UCSD-AML1 (cell line): ENCODE results near the gene UBE2D1.

ENCODE experiments used
- DNase-seq: peaks from one replicate; lab custom pipeline; 2025; ENCODE audit not compliant: unreplicated experiment; lab: John Stamatoyannopoulos, UW

The UBE2D1 gene

DNA sequence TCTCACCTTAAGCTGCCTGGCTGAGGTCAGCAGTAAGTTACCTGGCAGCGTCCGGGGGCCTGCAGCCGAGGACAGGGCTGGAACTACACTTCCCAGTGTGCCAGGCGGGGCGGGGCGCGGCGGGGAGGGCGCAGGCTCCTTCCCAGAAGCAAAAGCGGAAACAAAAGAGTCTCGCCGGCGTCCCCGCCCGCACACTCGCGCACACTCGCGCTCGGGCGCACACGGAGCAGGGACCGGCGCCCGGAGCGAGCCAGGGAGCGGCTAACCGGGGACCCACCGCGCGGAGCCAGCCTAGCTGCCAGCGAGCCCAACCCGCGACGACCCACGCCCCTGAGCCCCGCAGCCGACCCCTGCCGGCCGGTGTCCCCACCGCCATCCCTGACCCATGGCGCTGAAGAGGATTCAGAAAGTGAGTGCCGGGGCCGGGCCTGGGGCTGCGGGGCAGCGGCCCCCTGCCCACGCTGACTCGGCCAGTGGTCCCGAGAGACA lies at the start of gene UBE2D1:
Gene UBE2D1, plus strand, starts transcription at position 190 of the 489 bp plus-strand sequence. Its CDS starts 196 bp downstream, at position 386.
- DNase-seq = peak; percentile 84

DNA sequence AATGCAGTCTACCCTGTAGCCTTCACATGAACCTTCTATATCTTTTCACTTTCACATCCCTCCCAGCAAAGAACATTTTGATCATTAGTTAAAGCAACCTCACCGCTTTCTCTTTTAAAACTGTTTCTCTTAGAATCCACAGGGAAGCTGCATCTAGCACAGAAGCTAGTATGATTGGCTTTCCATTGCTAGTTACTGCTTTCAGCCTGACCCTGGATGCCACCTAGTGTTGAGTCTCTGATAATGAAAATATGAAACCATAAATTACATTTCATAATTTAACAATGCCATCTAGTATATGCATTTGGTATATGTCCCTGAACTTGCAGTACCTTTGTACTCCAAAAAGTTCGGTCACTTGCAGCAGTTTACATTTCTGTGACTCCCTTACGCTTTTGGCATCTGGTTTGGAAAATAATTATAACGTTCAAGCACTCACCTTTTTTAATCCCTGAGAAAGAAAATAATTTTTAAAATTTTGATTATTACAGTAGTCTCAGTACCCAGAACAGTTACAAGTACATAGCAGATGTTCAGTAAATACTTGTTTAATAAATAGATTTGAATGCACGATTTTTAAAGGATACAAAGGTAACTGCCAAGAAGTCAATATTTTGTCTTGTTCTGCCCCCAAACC lies 43.1 kb upstream of the UBE2D1 start:
- no peak for DNase-seq

DNA sequence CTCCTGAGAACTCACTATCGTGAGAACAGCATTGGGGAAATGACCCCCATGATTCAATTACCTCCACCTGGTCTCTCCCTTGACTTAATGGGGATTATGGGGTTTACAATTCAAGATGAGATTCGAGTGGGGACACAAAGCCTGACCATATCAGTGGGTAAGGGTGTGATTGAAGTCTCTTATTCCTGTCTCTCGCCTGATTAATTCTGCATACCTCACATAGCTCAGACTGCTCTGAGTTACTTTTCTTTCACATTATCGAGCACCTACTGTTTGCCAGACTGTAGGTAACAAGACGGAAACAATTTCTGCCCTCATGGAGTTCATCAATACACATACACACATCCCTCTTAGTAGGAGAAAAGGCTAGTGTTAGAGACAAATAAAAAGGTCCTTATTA lies 40.8 kb upstream of the UBE2D1 start:
- no peak for DNase-seq

DNA sequence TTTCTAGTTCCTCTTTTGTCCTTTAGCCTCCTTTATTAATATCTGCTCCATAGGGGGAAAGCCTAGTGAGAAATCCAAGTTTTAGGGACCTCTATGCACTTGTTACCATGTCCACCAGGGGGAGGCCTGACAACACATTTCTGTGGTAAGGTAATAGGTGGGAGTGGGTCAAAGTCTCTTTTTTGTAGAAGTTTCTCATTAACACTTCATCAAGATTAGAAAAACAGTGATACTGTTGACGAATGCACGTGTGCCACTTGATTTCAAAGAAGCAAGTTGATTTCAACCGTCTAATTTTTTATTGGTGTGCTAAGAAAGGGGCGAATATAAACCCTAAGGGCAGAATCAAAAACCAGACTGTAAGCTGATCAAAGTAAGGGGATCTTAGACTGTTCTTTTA lies 35.2 kb upstream of the UBE2D1 start:
- peak; percentile 35 for DNase-seq

DNA sequence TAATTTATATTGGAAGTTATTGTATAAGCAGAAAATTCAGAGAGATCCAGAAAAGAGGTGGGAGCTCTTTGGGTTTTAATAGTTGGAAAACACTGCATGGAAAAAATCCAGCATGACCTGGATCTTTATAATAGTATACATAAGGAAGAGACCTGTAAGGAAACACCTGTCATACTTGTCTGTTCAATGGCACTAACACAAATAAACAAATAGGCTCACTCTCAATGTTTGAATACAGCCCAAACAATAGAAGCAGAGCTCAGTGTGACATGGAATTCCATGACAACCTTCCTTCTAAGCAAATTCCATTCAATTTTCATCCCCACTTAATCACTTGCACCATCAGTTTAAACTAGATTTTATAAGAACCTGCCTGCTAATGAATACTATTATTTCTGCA lies 34.1 kb upstream of the UBE2D1 start:
- DNase-seq = no peak

DNA sequence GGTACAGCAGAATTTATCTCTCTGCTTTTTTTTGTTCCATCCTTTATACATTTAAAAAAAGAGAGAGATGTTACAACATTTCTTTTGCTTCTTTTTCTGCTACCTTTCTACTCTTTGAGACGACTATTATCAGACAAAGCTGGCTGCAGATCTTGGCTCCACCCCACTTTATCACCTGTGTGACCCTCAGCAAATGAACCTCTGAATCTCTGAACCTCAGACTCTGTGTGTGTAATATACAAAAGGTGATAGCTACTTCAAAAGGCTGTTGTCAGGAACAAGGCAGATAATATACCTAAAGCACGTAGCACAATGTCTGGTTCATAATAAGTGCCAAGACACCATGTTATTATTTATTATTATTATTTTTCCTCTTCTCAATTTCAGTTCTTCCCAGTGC lies 32.6 kb upstream of the UBE2D1 start:
- DNase-seq = no peak

DNA sequence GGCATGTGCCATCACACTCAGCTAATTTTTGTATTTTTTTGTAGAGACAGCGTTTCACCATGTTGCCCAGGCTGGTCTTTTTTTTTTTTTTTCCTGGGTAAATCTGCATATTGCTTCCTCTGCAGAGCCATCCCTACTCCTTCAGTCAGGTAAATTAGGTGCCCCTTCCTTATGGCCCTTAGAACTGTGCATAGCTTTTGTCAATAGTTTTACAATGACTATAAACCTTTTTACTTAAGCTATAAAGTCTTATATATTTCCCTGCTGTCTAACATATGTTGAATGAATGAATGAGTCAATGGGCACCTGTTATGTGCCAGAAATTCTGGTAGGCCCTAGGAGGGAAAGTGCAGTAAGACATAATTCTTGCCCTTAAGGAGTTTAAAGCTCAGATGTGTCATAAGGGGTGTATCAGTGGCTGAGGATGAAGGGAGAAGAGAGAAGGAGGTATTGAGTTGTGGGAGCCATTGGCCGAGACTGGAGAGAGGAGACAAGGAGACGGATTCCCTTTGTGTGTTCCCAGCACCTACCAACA lies 30.6 kb upstream of the UBE2D1 start:
- DNase-seq = no peak

DNA sequence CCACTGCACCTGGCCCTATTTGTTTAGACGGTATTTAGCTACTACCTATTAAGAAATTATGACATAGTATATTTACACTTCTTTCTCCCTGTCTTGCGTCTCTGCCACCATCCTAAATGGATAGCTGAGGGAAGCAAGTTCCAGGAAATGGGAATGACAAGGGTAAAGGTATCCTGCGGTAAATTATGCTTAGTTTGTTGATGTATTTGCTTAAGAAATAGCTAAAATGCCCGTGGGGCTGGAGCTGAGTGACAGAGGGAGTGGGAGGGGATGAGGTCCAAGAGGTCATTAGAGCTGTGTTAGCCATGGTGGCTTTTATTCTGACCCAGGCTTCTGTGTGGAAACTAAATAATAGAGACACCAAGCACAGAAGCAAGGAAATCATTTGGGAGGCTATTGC lies 29.0 kb upstream of the UBE2D1 start:
- DNase-seq = no peak

DNA sequence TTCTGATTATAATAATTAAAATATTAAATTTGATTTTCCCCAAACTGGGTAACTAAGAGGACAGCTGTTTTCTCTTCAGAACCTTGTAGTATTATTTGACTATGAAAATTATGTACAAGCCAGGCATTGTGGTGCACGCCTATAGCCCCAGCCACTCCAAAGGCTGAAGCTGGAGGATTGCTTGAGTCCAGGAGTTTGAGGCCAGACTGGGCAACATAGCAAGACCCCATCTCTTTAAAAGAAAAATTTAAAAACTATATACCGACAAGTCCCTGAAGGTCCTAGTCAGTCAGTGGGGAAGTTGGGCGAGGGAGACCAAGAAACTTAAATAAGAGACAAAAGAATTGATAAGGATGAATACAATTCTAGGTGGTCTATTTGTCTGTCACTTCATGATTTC lies 27.1 kb upstream of the UBE2D1 start:
- DNase-seq = no peak

DNA sequence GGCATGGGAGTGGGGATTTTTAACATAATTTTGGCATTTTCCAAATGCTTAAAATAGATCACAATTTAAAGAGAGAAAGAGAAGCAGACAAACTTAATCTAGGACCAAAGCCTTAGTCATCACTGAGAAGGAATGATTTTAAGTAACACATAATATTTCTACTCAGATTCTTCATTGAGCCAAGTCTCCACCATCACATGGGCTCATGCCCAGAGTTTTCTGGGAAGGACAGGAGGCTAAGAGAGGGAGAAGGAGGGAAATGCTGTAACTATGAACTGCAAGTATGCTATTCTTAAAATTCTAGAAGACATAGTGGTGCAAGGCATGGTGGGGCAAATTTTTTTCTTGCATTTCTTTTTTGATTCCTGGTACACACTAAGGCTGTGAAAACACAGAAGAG lies 23.8 kb upstream of the UBE2D1 start:
- DNase-seq = no peak

DNA sequence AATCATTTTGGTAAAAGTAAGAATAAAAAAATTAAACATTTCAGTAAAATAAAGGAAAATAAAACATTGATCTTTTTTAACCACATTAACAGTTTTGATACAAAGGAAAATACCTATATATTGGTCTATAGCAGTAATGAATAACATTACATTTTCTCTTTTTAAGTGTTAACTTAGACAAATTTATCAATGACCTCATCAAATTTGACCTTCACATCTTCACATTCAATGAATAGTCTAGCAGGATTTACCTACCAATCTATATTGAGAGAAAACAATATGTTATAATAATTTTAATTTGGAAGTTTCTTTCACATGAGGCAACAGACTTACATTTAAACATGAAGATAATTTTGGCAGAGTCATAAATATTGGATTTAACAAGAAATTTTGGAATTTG lies 17.9 kb upstream of the UBE2D1 start:
- DNase-seq = no peak

DNA sequence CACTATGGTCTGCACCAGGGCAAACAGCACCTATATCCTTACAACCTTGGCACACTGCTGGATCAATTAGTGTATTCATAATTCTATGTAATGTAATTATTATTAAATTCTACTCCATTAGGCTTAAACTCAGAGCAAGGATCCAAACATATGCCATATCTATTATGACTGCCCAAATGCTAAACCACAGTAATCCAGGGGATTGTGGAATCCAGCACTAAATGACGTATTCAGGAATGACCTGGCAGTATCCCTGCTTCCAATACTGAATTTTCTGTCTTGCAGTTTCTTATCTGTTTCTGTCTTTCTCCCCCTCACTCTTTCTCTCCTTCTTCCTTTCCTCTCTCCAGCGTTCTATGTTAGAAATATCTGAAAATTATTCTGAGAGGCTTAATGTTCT lies 16.5 kb upstream of the UBE2D1 start:
- no peak for DNase-seq

DNA sequence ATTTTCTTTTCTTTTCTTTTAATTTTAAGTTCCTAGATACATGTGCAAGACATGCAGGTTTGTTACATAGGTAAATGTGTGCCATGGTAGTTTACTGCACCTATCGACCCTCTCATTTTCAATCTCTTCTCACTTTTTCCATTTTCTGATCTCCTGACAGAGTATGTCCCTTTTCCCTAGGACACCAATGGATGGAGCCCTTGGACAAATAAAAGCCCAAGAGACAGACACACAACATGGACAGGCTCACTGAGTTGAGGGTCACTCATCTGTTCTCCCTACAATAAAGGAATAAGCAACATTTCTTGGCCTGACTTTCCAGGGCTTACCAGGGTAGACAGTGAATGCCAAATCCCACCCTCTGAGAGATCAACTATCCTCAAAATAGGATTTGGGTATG lies 15.2 kb upstream of the UBE2D1 start:
- DNase-seq = no peak

DNA sequence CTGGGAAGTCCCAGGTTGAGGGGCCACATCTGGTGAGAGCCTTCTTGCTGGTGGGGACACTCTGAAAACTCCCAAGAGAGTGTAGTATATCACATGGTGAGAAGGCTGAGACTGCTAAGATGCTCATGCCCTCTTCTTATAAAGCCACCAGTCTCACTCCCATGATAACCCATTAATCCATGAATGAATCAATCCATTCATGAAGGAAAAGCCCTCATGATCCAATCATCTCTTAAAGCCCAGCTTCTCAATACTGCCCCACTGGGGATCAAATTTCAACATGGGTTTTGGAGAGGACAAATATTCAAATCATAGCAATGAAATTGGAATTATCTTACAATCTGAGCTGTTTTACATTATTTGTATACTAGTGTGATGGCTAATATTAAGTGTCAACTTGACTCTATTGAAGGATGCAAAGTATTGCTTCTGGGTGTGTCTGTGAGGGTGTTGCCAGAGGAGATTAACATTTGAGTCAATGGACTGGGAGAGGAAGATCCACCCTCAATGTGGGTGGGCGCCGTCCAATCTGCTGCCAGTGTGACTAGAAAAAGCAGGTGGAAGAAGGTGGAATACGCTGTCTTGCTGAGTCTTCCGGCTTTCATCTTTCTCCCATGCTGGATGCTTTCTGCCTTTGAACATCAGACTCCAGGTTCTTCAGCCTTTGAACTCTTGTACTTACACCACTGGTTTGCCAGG lies 14.3 kb upstream of the UBE2D1 start:
- DNase-seq = no peak

DNA sequence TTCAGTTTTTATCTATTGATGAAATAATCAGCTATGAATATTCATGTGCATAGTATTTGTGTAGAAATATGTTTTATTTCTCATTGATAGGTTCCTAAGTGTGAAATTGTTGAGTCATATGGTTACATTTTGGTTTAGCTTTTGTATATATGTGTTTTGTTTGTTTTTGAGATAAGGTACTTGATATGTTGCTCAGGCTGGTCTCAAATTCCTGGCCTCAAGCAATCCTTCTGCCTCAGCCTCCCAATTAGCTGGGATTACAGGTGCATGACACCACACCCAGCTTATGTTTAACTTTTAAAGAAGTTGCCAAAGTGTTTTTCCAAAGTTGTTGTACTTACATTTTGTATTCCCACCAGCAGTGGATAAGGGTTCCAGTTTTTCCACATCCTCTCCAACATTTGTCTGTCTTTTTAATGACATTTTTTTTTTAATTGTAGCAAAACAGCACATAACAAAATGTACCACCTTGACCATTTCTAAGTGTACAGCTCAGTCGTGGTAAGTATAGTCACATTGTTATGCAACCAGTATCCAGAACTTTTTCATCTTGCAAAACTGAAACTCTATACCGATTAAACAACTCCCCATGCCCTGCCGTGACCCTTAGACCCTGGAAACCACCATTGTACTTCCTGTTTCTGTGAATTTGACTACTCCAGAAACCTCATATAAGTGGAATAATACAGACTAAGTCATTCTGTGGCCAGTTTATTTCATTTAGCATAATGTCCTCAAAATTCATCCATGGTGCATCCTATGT lies 12.6 kb upstream of the UBE2D1 start:
- peak; percentile 23 for DNase-seq

DNA sequence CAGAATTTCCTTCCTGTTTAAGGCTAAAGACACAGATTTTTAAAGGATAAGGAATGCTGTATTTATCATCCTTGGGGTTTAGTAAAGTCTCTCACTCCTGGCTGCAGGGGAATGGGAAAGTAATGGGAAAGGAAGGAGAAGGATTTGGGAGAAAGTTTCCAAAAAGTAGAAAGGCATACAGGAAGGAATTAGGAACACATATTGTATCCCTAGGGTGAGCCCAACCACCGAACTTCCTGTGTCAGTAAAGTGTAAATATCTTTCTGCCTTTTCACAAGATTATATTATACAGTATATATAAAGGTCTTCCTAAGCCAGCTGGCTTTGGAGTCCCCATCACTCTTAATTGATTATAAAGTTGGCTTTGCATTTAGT lies 12.0 kb upstream of the UBE2D1 start:
- no peak for DNase-seq

DNA sequence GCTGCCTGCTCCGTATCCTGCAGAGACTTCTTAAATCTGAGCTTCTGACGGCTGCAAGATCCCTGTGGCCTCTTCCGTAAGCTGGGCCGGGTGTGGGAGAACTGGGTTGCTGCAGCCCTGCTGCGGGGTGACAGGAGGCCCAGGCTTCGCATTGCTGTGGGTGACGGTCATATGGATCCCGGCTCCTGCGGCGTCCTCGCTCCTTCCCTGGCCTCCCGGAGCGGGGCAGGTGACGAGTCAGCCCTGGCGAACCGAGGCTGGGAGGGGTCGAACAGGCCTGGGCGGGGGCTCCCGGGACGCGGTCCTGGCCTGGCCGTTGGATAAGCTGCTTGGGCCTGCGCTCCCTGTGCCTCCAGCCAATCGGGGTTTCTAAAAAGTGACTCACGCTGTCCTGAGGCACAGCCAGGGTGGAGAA lies 7.8 kb upstream of the UBE2D1 start:
- DNase-seq = no peak

DNA sequence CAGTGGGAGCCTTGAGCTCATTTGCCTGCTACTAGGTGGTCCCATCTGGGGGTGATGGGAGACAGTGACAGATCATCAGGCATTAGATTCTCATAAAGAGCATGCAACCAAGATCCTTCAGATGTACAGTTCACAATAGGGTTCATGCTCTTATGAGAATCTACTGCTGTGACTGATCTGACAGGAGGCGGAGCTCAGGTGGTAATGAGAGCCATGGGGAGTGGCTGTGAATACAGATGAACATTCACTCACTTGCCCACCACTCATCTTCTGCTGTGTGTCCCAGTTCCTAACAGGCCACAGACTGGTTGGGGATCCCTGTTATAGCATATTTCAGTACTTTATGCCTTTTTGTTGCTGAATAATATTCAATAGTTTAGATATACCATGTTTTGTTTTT lies 6.6 kb upstream of the UBE2D1 start:
- DNase-seq = no peak

DNA sequence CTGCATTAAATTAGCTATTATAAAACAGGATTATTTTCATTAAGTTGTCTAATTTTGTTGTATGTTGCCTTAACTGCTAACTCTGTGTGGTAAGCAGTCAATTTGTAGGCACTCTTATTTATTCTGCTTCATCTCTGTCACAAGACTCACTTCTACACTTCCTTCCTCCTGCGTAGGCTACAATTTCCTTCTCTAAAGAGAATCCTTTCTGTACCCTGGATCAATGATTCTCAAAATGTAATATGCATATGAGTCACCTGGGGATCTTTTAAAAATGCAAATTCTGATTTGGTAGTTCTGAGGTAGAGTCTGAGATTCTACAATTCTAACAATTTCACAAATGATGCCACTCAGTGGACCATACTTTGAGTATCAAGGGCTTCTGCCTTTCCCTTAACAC lies 4.4 kb upstream of the UBE2D1 start:
- DNase-seq = no peak

DNA sequence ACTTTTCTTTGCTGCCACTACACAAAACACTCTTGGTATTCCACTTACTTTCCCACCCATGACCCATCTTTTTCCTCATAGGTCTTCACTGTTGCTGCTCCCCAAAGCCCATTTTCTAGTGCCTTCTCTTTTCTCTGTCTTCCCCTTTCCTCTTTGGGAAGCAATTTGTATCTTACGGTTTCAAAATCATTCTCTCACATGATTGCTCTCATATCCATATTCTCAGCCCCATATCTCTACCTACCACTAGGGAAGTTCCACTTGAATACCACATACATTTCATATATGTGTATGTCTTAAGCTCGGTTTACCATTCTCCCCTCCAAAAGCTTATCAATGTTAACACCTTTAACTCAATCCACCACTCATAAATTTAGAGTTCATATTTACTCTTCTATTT lies 3.2 kb upstream of the UBE2D1 start:
- no peak for DNase-seq

DNA sequence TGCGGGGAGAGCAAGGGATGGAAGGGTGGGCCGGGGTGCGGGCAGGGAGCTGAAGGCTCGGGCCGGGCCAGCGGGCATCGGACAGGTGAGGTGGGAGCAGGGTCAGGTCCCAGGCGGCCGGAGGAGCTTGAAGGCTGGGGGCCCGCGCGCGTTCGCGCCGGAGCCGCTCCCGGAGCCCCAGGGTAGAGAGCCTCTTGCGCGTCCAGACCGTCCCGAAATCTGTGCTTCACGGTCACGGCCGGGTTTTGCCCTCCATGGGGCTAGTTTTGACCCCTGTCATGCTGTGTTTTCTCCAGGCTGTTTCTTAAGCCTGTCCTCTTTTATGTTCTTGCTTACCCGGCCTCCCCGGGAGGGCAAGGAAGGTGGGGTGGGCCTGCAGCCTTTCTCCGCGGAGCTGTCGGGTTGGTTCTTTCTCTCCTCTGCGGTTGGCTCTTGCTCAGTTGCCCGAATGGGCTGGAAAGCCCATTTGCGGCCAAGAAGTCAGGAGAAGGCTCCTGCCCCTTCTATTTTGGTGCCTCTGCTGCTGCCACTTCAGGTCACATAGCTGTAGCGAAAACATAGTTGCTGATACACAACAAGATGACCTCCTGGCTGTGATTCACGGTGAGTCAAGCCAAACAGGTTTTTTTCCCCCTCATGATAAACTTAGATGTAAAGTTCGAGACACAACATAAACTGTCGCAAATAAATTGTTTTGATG lies 650 bp downstream of the UBE2D1 start:
- peak; percentile 44 for DNase-seq
